Stimulated activated CD4-positive, alpha-beta T cell treated with anti-CD3 and anti-CD28 coated beads, Interleukin-4, amount 100 ng/mL, for 48 hours (primary cell): Measurements from ENCODE around the gene MGME1.
"Not testable (repeated sequence)": the region's sequence is repeated elsewhere in the genome, so short reads cannot be mapped to it uniquely, and the experiment has no call there.

Source experiments
- DNase-seq, 2 donors: peaks; one replicate each; pipeline ENCODE4 v3.0.0-alpha.2; 2020; ENCODE audit warnings: low read depth in 2 of 2

Gene MGME1

DNA sequence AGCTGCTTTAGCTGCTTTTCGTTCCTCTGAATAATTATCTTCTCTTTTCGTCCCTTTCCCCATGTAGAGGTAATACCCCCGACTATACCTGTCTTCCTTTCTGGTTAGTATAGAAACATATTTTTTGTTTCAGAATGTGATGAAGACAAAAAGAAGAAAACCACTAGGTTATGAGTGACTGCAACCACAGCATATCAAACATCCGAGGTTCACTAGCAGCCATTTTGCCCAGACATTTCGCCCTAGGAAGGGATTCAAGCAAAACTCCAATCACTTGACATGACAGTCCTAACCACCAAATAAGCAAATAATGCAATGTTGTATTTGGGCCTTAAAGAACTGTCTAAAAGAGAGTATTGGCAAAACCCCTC lies 9.6 kb upstream of the MGME1 start:
- DNase-seq = no peak

GRCh38 chr20:17960400-17960885 lies 8.4 kb upstream of the MGME1 start:
- not testable (repeated sequence) for DNase-seq

DNA sequence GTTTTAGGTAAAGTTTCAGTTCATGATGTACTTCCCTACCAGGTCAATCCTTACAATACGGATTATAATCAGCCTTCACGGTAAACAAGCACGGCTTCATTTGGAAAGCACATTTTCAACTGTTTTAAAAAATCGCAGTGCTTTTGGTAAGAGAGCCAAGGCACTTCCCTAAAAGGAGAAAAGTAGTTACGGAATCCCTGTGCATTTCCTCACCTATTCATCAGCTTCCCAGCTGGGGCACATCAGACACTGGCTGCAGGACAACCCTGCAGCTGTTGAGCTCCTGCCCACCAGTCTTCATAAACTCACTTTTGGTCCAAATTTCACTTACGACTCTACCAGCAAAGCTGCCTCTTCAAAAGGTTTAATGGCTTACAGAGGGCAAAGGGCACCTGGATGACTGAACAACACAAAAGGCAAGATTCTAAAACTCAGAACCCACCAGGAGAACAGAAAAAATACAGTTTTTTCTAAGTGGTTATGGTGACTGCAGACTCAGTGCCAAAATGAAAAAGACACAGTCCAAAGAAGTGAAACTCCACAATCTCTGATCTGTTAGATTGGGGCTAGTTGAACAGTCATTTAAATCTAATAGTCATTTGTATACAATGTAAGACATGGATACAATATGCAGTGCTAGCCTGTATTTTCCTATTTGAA lies 7.8 kb upstream of the MGME1 start:
- no peak for DNase-seq

GRCh38 chr20:17961587-17961940 lies 7.3 kb upstream of the MGME1 start:
- no peak for DNase-seq

- DNase-seq = no peak
Observed at GRCh38 chr20:17963114-17963897, 5.5 kb upstream of the MGME1 start.

- DNase-seq = no peak
Observed at GRCh38 chr20:17964073-17964472, 4.7 kb upstream of the MGME1 start.

GRCh38 chr20:17964632-17965031 lies 4.2 kb upstream of the MGME1 start:
- DNase-seq = no peak

DNA sequence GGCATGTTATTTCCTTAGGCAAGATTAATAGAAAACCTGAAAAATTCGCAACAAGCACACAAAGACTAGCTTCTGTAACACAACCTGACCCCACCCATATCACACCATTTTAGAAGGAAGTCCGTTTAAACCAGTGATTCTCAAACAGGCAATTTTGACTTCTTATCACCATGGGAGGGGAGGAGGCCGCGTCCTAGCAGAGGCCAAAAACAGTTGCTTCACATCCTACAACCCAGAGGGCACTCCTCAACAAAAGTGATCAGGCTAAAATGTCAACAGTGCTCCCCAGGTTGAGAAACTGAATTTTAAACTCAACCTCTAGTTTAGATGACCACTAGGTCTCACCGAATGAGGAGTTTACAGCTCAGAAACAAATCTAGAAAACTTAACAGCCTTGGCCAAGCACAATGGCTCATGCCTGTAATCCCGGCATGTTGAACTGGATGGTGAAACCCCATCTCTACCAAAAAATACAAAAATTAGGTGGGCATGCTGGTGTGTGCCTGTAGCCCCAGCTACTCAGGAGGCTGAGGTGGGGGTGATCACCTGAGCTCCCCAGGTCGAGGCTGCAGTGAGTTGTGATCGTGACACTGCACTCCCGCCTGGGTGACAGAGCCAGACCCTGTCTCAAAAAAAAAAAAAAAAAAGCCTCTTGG lies 3.6 kb upstream of the MGME1 start:
- no peak for DNase-seq

DNA sequence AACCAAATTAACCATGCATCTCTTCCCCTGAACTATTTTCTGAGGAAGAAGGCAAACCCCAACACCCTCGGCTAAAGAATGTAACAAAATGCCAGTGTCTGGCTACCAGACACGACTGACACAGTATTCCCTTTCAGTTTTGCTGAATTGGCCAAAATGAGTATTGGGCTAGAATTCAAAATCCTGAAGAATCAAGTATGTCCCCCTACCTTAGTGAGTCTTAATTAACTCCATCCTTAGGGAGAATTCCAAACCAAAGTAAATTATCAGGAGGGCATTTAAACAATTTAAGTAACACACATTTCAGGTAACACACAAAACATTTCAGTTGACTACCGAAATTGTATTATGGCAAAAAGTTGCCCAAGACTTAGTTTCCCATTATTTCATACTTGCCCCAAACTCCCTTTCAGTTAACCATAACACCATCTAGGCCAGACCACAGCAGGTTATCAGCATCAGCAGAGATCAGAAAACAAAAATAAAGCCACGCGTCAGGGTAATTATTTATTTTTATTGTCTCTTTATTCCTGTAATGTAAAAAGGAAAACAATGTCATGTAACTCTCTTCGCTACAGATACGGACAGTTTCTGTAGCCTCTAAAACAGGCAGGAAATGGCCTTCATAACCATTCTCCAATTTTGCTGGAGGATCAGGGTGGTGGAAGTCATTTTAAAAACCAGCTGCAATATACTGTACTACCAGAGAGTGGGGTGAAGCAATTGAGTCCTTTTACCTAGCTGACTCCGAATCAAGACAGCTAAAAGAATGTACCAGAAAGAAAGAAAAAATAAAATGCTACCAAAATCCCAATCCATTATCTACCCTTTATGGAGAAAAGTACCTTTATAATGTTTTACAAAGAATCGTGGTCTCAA lies 2.1 kb upstream of the MGME1 start:
- no peak for DNase-seq

DNA sequence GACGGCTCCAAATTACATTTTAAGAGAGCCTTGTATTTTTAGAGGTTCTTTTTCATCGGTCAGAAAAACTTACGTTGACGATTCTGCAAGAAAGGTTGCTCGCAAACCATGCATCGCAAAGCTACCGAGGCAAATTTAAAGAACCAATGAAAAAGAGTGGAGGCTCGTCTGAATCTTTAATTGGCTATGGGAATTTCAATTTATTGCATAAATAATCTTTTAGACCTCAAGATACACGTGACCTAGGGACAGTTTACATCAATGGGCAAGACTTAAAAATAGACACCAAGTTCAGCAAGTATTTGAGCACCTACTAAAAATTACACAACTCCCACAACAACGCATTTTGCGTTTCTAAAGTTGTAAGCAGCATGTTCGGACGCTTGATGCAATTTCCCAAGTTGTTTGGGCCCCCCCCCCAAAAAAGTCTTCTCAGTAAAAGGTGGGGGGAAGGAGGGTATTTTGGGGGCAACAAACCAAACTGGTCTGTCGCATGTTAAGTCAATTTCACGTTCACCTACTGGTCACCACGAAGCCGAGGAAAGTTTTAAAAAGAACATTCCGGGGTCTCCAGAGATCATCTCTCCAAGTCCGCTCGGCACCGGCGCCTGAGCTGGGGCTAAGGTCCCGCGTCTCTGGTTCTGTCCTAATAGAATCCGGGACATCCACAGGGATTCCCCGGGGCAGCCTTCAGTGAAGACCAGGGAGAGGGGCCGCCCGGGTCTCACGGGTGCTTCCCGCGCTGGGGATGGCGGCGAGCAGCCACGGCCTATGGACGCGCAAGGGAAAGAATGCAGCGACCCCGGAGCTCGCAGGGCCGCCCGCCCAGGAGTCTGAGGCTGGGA lies 1.1 kb upstream of the MGME1 start:
- peak in 1 of 2 donors; percentile 21 for DNase-seq

DNA sequence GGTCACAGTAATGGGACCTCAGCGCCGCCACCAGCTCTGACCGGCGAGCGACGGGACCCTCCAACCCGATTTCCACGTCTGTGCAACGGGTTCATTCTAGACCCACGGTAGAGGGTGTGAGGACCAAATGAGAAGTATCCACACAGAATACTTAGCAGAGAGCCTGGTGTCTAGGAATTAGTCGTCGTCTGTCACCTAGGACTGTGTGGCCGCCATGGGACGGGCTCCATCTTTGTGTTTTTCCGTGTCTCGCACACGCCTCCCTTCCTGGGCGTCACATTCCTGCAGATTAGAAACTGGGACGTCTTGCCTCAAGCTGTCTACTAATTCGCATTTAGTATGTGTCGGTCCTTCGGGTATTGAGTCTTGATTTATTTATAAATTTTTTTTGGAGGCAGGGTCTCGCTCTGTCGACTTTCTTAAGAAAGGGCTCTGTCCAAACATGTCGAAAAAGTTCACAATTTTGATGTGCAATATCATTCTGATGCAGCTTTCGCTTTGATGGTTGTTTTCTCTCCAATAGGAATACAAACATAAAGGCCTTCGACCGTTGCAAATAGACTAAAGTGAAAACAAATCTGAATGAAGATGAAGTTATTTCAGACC lies 563 bp downstream of the MGME1 start:
- peak in 1 of 2 donors; percentile 39 for DNase-seq

GRCh38 chr20:17969884-17970409 lies 1.1 kb downstream of the MGME1 start:
- DNase-seq = no peak

GRCh38 chr20:17971300-17972013 lies 2.6 kb downstream of the MGME1 start:
- DNase-seq = no peak

DNA sequence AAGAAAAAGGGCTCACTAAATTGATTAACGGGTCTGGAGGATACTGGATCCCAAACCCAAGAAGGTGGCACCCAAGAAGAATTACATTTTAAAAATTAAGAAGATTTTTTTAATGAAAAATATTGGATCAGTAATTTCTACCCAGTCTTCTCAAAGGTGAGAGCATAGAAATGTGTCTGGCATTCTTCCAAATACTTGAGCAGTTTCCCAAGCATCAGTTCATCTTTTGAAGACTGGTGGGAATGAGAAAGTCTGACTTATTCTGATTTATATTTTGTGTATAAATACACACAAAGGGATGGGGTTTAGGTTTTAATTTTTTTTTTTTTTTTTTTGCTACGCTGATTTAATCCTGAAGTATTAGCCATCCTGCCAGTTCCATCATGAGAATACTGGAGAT lies 3.3 kb downstream of the MGME1 start:
- no peak for DNase-seq

DNA sequence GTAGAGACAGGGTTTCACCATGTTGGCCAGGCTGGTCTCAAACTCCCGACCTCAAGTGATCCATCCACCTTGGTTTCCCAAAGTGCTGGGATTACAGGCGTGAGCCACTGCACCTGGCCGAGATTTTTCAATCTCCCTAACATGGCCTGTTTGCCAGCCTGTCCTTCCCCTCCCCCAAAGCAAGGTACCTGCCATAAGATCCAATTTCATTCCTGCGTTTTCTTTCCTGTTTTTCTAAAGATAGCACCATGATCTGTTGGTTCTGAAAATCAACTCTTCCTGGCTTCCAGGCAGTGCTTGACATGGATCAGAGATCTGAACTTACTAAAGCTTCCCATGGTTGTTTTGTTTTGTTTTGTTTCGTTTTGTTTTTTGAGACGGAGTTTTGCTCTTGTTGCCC lies 7.5 kb downstream of the MGME1 start:
- DNase-seq = no peak

GRCh38 chr20:17985388-17986018 lies 16.7 kb downstream of the MGME1 start:
- DNase-seq = no peak

DNA sequence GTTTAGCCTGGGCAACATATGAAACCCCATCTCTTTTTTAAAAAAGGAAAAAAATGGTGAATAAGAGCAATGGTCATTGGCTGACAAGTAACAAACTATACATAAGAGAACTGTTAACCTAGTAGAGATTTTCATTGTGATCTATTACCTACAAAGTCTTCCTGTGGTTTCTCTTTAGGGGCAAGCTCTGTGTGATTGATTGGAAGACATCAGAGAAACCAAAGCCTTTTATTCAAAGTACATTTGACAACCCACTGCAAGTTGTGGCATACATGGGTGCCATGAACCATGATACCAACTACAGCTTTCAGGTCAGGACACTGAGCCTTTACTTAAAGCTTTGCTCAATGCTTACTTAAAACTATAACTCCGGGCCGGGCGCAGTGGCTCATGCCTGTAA lies 19.2 kb downstream of the MGME1 start:
- DNase-seq = no peak

GRCh38 chr20:17990278-17990972 lies 21.6 kb downstream of the MGME1 start:
- DNase-seq = no peak

GRCh38 chr20:17992224-17992637 lies 23.4 kb downstream of the MGME1 start:
- DNase-seq = peak; percentile 20 to 40
